Dendritic cell treated with granulocyte-macrophage colony-stimulating factor and Interleukin-4, amounts not matched to agents 40 ng/mL and 50 ng/mL, for 4 days (primary cell): ENCODE measurements around the gene ZNF561.
A peak's percentile ranks its signal among the peaks of the same experiment; 100 is the strongest.
"Not testable (repeated sequence)": the region's sequence is repeated elsewhere in the genome, so short reads cannot be mapped to it uniquely, and the experiment has no call there.

Experiments used
- H3K27ac Mint-ChIP-seq: one replicate; pipeline ENCODE4 v1.8.0; 2022; ENCODE audit warnings: mild to moderate bottlenecking, mixed read lengths
- H3K27me3 Mint-ChIP-seq: one replicate; pipeline ENCODE4 v1.8.0; 2022; ENCODE audit warnings: mild to moderate bottlenecking, mixed read lengths
- H3K36me3 Mint-ChIP-seq: one replicate; pipeline ENCODE4 v1.8.0; 2022; ENCODE audit warnings: low read depth, mixed read lengths
- H3K4me1 Mint-ChIP-seq: one replicate; pipeline ENCODE4 v1.8.0; 2022; ENCODE audit warnings: low read depth, mixed read lengths
- H3K4me3 Mint-ChIP-seq: one replicate; pipeline ENCODE4 v1.8.0; 2022; ENCODE audit warnings: mild to moderate bottlenecking, moderate library complexity, mixed read lengths
- H3K9me3 Mint-ChIP-seq: one replicate; pipeline ENCODE4 v1.8.0; 2022; ENCODE audit warnings: mixed read lengths
- intact Hi-C: fragments of 100-400 bp; cut with micrococcal nuclease; formaldehyde crosslinking; loops from one replicate; pipeline ENCODE4 v1.15.0; 2022

ZNF561 gene

DNA sequence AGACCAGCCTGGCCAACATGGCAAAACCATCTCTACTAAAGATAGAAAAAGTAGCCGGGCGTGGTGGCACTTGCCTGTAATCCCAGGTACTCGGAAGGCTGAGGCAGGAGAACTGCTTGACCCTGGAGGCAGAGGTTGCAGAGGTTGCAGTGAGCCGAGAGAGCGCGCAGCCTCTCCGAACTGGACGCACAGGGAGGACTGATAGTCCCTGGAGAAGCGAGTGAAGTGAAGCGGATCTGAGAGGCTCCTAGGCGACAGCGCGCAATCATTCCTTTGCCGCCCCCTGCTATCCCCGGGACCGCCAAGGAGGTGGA is 233 bp downstream of the ZNF561 start:
- peak overlapping the region; percentile 98 for H3K4me3 Mint-ChIP-seq
- peaks cover 50% of the 10 kb centered on the region for H3K36me3 Mint-ChIP-seq
- peak overlapping the region; percentile 100 for H3K27ac Mint-ChIP-seq
- intact Hi-C loops, result loop anchor here (2.0 to 5.0 kb wide), 5 partner anchors 36 to 483 kb away; partner anchors contain the start of genes ZNF121, ZNF426 and ZNF562
- H3K9me3 Mint-ChIP-seq, result no peaks in the 10 kb centered on the region
- peaks cover 35% of the 10 kb centered on the region for H3K4me1 Mint-ChIP-seq
- H3K27me3 Mint-ChIP-seq, result no peaks in the 10 kb centered on the region

DNA sequence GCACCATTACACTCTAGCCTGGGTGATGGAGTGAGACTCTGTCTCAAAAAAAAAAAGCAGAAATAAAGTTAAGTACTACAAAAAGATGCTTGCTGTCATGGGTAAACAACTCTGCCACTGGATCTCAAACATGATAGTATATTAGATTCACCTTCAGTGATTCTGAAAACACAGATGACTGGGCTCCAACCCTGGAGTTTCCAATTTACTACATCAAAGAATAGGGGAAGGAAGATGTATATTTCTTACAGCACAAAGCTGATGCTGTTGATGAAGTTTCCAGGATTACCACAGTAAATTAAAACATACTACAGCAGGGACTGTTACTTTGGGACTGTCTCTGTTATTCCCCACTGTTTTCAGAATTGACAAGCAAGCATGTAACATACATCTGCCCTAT is 5.2 kb downstream of the ZNF561 start:
- Mint-ChIP-seq H3K4me3 (no peak overlapping the region), H3K4me1 (peaks cover 12% of the 10 kb centered on the region), H3K27ac (no peak overlapping the region), H3K36me3 (peaks cover 92% of the 10 kb centered on the region), H3K27me3 (no peaks in the 10 kb centered on the region), H3K9me3 (peaks cover 27% of the 10 kb centered on the region)
- intact Hi-C loops, result no loop called here

DNA sequence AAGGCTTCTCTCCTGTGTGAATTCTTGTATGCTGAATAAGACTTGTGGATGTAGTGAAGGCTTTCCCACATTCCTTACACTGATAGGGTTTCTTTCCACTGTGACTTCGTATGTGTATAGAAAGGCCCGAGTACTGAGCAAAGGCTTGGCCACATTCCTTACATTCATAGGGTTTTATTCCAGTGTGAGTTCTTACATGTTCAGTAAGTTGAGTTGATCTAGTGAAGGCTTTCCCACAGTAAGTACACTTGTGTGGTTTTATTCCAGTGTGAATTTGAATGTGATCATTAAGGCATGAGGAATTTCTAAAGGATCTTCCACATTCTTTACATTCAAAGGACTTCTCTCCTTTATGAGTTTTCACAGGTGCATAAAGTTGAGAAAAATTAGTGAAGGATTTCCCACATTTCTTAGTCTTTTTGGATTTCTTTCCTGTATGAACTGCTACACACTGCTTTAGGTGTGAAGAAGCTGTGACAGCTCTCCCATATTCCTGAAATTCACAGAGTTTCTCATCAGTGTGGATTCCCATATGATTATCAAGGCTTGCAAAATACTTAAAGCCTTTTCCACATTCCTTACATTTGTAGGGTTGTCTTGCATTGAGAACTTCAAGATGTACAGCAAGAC is 10.4 kb downstream of the ZNF561 start:
- Mint-ChIP-seq H3K9me3 (peaks cover 70% of the 10 kb centered on the region), H3K27me3 (no peaks in the 10 kb centered on the region), H3K4me3 (no peak overlapping the region), H3K27ac (no peak overlapping the region), H3K4me1 (no peaks in the 10 kb centered on the region), H3K36me3 (peaks cover 79% of the 10 kb centered on the region)
- intact Hi-C loops, result no loop called here

DNA sequence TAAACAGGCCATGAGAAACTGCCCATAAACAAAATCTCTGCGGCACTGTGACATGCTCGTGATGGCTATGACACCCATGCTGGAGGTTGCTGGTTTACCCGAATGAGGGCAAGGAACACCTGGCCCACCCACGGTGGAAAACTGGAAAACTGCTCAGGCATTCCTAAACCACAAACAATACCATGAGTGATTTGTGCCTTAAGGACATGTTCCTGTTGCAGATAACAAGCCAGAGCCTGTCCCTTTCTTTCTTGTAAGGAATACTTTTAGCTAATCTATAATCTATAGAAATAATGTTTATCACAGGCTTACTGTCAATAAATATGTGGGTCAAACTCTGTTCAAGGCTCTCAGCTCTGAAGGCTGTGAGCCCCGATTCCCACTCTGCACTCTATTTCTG is 12.1 kb downstream of the ZNF561 start:
- H3K27me3 Mint-ChIP-seq, result no peaks in the 10 kb centered on the region
- no peak overlapping the region for H3K27ac Mint-ChIP-seq
- H3K4me1 Mint-ChIP-seq, result no peaks in the 10 kb centered on the region
- no peak overlapping the region for H3K4me3 Mint-ChIP-seq
- intact Hi-C loops, result no loop called here
- peaks cover 74% of the 10 kb centered on the region for H3K9me3 Mint-ChIP-seq
- peaks cover 62% of the 10 kb centered on the region for H3K36me3 Mint-ChIP-seq

DNA sequence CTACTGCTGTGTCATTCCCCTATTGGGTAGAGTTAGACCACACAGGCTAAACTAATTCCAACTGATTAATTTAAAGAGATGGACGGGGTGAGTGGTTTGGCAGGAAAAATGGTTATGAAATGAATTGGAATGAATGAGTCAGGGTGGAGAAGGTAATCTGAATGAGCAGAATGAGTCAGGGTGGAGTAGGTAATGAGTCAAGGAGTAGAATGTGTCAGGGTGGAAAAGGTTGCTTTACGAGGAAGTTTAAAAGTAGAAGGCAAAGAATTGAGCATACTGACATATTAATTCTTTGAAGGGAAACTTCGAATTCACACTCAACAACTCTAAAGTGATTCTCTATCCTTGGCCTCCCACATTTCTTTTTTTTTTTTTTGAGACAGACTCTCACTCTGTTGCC is 24.0 kb downstream of the ZNF561 start:
- H3K27ac Mint-ChIP-seq, result no peak overlapping the region
- intact Hi-C loops, result no loop called here
- peaks cover 38% of the 10 kb centered on the region for H3K9me3 Mint-ChIP-seq
- no peaks in the 10 kb centered on the region for H3K4me1 Mint-ChIP-seq
- peaks cover 2% of the 10 kb centered on the region for H3K27me3 Mint-ChIP-seq
- no peaks in the 10 kb centered on the region for H3K36me3 Mint-ChIP-seq
- no peak overlapping the region for H3K4me3 Mint-ChIP-seq

DNA sequence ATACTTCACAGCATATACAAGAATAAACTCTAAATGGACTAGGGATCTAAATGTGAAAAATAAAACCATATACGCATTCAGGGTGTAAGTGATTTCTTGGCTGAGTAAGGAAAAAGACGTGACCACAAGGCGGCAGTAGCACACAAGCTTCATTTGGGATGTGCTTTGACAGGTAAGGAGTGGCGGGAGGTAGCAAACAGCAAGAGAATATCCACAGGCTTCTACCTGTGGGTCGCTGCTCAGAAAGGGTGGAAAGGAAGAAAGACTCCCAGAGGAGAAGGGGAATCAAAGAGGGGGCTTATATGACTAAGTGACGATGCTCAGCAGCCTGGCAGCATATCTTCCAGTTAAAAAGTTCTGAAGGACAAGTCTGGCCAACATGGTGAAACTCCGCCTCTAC is 34.3 kb downstream of the ZNF561 start:
- Mint-ChIP-seq H3K4me3 (no peak overlapping the region), H3K9me3 (peaks cover 10% of the 10 kb centered on the region), H3K27me3 (peaks cover 20% of the 10 kb centered on the region), H3K36me3 (peaks cover 18% of the 10 kb centered on the region), H3K27ac (no peak overlapping the region), H3K4me1 (peaks cover 13% of the 10 kb centered on the region)
- intact Hi-C loops, result loop anchor here (2.0 to 10.0 kb wide), 4 partner anchors 152 to 382 kb away; partner anchors contain the start of gene ZNF266

DNA sequence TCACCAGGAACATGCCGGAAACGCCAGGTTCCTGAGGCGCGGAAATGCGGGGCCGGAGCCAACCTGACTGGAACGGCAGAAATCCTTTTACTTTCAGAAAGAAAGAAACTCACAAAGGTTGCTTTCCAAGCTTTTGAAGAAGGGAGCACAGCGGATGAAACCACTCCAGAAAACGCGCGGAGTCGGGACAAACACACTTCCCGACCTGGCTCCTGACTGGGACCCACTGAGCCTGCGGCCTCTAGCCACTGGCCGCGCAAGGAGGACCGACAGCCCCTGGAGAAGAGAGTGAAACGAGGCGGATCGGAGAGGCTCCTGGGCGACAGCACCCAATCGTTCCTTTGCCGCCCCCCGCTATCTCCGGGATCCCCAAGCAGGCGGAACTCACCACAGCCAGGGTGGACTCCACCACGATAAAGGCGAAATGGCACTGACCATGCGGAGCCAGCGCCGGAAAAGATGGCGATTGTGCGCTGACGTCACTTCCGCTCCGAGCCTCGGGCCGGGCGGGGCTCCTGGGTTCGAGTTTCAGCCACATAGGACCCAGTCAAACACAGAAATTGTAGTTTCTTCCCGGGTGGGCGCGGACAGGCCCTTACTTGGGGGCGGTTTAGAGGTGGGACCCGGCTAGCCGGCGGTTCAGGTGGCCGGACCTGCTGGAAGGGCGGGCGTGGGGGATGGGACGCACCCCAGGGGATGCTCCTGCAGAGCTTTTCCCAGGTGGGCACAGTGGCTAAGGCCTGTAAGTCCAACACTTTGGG is 36.8 kb downstream of the ZNF561 start, which contains the start of gene ZNF121:
ZNF121 (minus strand) TSS at position 432 of the 761 bp plus-strand sequence. CDS start 16,407 bp downstream, outside the sequence.
- peaks cover 18% of the 10 kb centered on the region for H3K4me1 Mint-ChIP-seq

DNA sequence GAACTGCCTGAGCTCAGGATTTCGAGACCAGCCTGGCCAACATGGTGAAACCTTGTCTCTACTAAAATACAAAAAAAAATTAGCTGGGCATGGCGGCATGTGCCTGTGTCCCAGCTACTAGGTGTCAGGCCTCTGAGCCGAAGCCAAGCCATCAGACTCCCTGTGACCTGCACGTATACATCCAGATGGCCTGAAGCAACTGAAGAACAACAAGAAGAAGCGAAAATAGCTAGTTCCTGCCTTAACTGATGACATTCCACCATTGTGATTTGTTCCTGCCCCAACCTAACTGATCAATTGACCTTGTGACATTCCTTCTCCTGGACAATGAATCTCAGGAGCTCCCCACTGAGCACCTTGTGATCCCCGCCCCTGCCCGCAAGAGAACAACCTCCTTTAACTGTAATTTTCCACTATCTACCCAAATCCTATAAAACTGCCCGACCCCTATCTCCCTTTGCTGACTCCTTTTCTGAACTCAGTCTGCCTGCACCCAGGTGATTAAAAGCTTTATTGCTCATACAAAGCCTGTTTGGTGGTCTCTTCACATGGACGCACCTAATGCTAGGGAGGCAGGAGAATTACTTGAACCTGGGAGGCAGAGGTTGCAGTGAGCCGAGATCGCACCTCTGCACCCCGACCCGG is 38.8 kb downstream of the ZNF561 start:
- peaks cover 53% of the 10 kb centered on the region for H3K9me3 Mint-ChIP-seq
- H3K27ac Mint-ChIP-seq, H3K27me3 Mint-ChIP-seq, H3K4me3 Mint-ChIP-seq: not testable (repeated sequence)
- H3K4me1 Mint-ChIP-seq, result peaks cover 18% of the 10 kb centered on the region
- intact Hi-C loops, result loop anchor here (5.0 to 10.0 kb wide), 4 partner anchors 45 to 377 kb away; partner anchors contain the start of genes ZNF266 and ZNF426
- peaks cover 62% of the 10 kb centered on the region for H3K36me3 Mint-ChIP-seq

More for the DNA sequence above, 36.8 kb downstream of the ZNF561 start, which contains the start of gene ZNF121:
- H3K4me3 Mint-ChIP-seq, result peak within 1 kb of the TSS; percentile 93
- H3K27me3 Mint-ChIP-seq, result peaks cover 11% of the 10 kb centered on the region
- peak within 1 kb of the TSS; percentile 98 for H3K27ac Mint-ChIP-seq
- peaks cover 41% of the 10 kb centered on the region for H3K36me3 Mint-ChIP-seq
- intact Hi-C loops, result loop anchor here (2.0 to 10.0 kb wide), 5 partner anchors 37 to 379 kb away; partner anchors contain the start of genes ZNF266, ZNF426 and ZNF561
- H3K9me3 Mint-ChIP-seq, result peaks cover 32% of the 10 kb centered on the region

DNA sequence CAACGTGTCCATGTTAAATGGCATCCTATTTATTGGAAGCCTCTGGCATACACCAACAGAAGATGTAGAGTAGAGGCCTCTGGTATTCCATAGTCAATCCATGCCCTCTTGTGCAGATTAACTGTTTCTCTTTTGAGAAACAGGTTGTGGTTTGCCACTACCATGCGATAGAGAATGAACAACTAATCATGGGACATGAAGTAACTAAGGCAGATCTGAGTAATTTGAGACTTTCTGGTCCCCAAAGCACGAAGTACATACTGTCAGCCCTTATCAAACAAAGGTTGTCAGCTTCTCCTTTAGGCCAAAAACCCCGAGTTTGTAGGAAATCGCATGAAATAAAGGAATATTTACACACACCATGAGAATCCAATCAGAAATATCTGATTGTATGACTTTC is 40.3 kb downstream of the ZNF561 start:
- intact Hi-C loops, result loop anchor here (5.0 to 10.0 kb wide), 4 partner anchors 43 to 376 kb away; partner anchors contain the start of genes ZNF266 and ZNF426
- Mint-ChIP-seq H3K27me3 (no peaks in the 10 kb centered on the region), H3K27ac (no peak overlapping the region), H3K4me1 (peaks cover 12% of the 10 kb centered on the region), H3K9me3 (peaks cover 67% of the 10 kb centered on the region), H3K4me3 (no peak overlapping the region), H3K36me3 (peaks cover 77% of the 10 kb centered on the region)

DNA sequence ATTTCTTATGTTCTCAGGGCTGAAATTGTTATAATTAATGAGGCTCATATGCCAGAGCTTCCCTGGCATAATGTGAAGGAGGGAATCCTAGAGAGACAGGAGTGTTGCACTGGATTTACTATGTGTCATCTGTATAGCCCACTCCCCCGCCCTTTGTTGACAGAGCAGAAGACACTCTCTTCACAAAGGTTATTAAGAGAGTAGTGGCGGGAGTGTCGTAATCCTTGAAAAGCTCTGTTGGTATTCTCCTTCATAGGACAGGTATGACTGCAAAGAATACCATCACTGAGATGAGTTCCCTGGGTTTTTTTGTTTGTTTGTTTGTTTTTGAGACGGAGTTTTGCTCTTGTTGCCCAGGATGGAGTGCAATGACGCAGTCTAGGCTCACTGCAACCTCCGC is 50.8 kb downstream of the ZNF561 start:
- Mint-ChIP-seq H3K4me3 (no peak overlapping the region), H3K36me3 (peaks cover 97% of the 10 kb centered on the region), H3K27me3 (no peaks in the 10 kb centered on the region), H3K9me3 (peaks cover 92% of the 10 kb centered on the region), H3K27ac (no peak overlapping the region), H3K4me1 (no peaks in the 10 kb centered on the region)
- intact Hi-C loops, result no loop called here

DNA sequence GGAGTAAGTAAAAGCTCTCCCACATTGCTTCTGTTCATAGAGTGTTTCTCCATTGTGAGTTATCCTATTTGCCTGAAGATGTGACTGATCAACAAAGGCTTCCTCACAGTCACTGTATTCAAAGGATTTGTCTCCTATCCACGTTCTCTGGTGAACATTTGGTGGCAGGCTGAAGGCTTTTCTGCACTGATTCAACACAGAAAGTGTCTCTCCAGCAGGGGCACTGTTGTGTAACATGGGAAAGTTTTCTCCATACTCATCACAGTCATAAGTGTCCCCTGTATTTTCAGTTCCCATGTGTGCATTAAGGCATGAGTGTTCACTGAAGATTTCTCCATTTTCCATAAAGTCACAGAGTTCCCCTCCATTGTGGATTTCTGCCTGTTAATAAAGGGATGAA is 54.3 kb downstream of the ZNF561 start:
- Mint-ChIP-seq H3K36me3 (peaks cover 96% of the 10 kb centered on the region), H3K9me3 (peaks cover 91% of the 10 kb centered on the region), H3K27ac (no peak overlapping the region), H3K4me1 (no peaks in the 10 kb centered on the region), H3K4me3 (no peak overlapping the region), H3K27me3 (no peaks in the 10 kb centered on the region)
- intact Hi-C loops, result no loop called here

DNA sequence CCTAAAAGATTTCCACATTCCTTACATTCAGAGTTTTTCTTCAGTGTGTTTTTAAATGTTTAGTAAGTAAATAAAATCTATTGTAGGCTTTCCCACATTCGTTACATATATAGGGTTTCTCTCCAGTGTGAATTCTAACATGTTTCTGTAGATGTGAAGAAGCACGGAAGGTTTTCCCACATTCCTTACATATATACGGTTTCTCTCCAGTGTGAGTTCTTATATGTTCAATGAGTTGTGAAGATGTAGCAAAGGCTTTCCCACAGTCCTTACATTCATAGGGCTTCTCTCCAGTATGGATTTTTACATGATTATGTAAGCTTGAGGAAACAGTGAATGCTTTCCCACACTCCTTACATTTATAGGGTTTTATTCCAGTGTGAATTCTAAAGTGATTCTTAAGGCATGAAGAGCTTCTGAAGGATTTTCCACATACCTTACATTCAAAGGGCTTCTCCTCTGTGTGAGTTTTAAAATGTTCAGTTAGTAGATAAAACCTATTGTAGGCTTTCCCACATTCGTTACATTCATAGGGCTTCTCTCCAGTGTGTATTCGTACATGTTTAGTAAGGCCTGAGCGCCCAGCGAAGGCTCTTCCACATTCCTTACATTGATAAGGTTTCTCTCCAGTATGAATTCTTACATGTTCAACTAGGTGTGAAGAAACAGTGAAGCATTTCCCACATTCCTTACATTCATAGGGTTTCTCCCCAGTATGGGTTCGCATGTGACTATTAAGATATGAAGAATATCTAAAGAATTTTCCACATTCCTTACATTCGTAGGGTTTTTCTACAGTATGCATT is 54.9 kb downstream of the ZNF561 start:
- Mint-ChIP-seq H3K36me3 (peaks cover 96% of the 10 kb centered on the region), H3K9me3 (peaks cover 91% of the 10 kb centered on the region), H3K27ac (no peak overlapping the region), H3K27me3 (no peaks in the 10 kb centered on the region), H3K4me3 (no peak overlapping the region), H3K4me1 (no peaks in the 10 kb centered on the region)
- intact Hi-C loops, result no loop called here
